HCT116 (cell line): ENCODE data around the gene ISX. TPM values are rescaled to one million over a fixed set of nuclear protein-coding genes. Genes with fewer than 3 reads are reported as not detected.

Experiments used
- ATAC-seq: fragments of 200-7000 bp; cut with Tn5 transposase; 2 replicates; pipeline ENCODE4 v1.9.1; 2020; ENCODE audit warnings: mild to moderate bottlenecking, moderate library complexity
- BruUV-seq: library from RNA; stranded (reverse); fragments of 400-500 nt; replicated peaks from 2 replicates; lab custom pipeline; 2021; lab: Mats Ljungman, UMichigan
- CTCF ChIA-PET: fragments of 300-600 bp; sonication (Branson Sonifier 250); formaldehyde crosslinking; loops from one replicate; lab custom pipeline; 2021; ENCODE audit warnings: antibody characterized with exemption; lab: Charles Lee
- POLR2A ChIA-PET: fragments of 300-600, 350-600 bp; sonication (Branson Sonifier 250); formaldehyde crosslinking; loops from one replicate; lab custom pipeline; 2021; ENCODE audit warnings: antibody characterized with exemption; lab: Charles Lee
- RAD21 ChIA-PET, 2 experiments: fragments of 300-600 bp; sonication (Branson Sonifier 250); formaldehyde crosslinking; loops; one replicate each; lab custom pipeline; 2023; ENCODE audit warnings: low total read pairs in 2 of 2; ENCODE audit not compliant: uncharacterized antibody in 2 of 2, unreplicated experiment in 2 of 2, low non-redundant PET in 1 of 2; lab: Charles Lee
- DNase-seq: peaks from one replicate; pipeline ENCODE4 v3.0.0-alpha.2; 2010; ENCODE audit warnings: low read depth, low spot score
- H2AFZ ChIP-seq: fragments of 200-600 bp; shearing (Covaris generic), sonication (generic); 2 replicates; pipeline ENCODE4 v1.6.1; 2017; ENCODE audit warnings: low read depth, mixed run types, mixed read lengths, antibody characterized with exemption, low read length; ENCODE audit not compliant: poor library complexity, severe bottlenecking
- H3K27ac ChIP-seq: 2 replicates; pipeline ENCODE4 v1.5.1; 2012; ENCODE audit warnings: low read depth, low read length
- H3K27me3 ChIP-seq: fragments of 200-600 bp; sonication (generic); 2 replicates; pipeline ENCODE4 v1.6.1; 2016; ENCODE audit warnings: mixed run types, low read length, mixed read lengths; ENCODE audit not compliant: insufficient read depth
- H3K36me3 ChIP-seq, 2 experiments: fragments of 200-500 bp in 1 of 2; fragments of 200-600 bp in 1 of 2; sonication (Bioruptor generic) in 1 of 2; sonication (generic) in 1 of 2; 2 replicates each; pipeline versions ENCODE4 v1.5.1 to v1.6.1; 2014 to 2016; ENCODE audit warnings: low read length in 2 of 2, inconsistent platforms in 1 of 2, mixed read lengths in 1 of 2, mixed run types in 1 of 2; ENCODE audit not compliant: insufficient read depth in 2 of 2, control insufficient read depth in 1 of 2
- H3K4me1 ChIP-seq, 2 experiments: fragments of 200-600 bp in 1 of 2; sonication (generic) in 1 of 2; 2 replicates each; pipeline versions ENCODE4 v1.5.1 to v1.6.1; 2012 to 2017; ENCODE audit warnings: low read length in 2 of 2, inconsistent platforms in 1 of 2, mild to moderate bottlenecking in 1 of 2, mixed read lengths in 1 of 2, mixed run types in 1 of 2, moderate library complexity in 1 of 2; ENCODE audit not compliant: insufficient read depth in 2 of 2, control insufficient read depth in 1 of 2
- H3K4me2 ChIP-seq: fragments of 200-600 bp; sonication (generic); 2 replicates; pipeline ENCODE4 v1.6.1; 2017; ENCODE audit warnings: mixed run types, low read length, mixed read lengths
- H3K4me3 ChIP-seq, 2 experiments: fragments of 200-600 bp in 1 of 2; sonication (generic) in 1 of 2; replicated peaks in 1 of 2; 2 replicates each; pipeline ENCODE4 v1.5.1; 2011 to 2016; ENCODE audit warnings: low read length in 2 of 2, control low read depth in 1 of 2, low read depth in 1 of 2, mild to moderate bottlenecking in 1 of 2, mixed read lengths in 1 of 2, mixed run types in 1 of 2
- H3K79me2 ChIP-seq: fragments of 200-600 bp; sonication (generic); 2 replicates; pipeline ENCODE4 v1.6.1; 2017; ENCODE audit warnings: mild to moderate bottlenecking, mixed run types, low read length, moderate library complexity, mixed read lengths; ENCODE audit not compliant: insufficient read depth
- H3K9ac ChIP-seq: fragments of 200-600 bp; sonication (generic); 2 replicates; pipeline ENCODE4 v1.6.1; 2016; ENCODE audit warnings: low read length, mixed read lengths
- H3K9me2 ChIP-seq: fragments of 200-600 bp; sonication (generic), shearing (Covaris generic); 2 replicates; pipeline ENCODE4 v1.6.1; 2017; ENCODE audit warnings: mixed run types, mild to moderate bottlenecking, moderate library complexity; ENCODE audit not compliant: insufficient read depth
- H3K9me3 ChIP-seq, 2 experiments: fragments of 200-500 bp in 1 of 2; fragments of 200-600 bp in 1 of 2; sonication (Bioruptor generic) in 1 of 2; sonication (generic) in 1 of 2; 2 replicates each; pipeline ENCODE4 v1.6.1; 2014 to 2017; ENCODE audit warnings: low read length in 2 of 2, mixed read lengths in 2 of 2, inconsistent platforms in 1 of 2, low read depth in 1 of 2, mild to moderate bottlenecking in 1 of 2, mixed run types in 1 of 2, moderate library complexity in 1 of 2; ENCODE audit not compliant: control insufficient read depth in 1 of 2, insufficient read depth in 1 of 2
- H4K20me1 ChIP-seq: fragments of 200-600 bp; sonication (generic), shearing (Covaris generic); 2 replicates; pipeline ENCODE4 v1.6.1; 2017; ENCODE audit warnings: mixed run types, mild to moderate bottlenecking, moderate library complexity; ENCODE audit not compliant: insufficient read depth
- CBX3 ChIP-seq: IDR thresholded peaks from 2 replicates; pipeline ENCODE4 v1.6.1; 2012; ENCODE audit warnings: low read depth
- CEBPB ChIP-seq: IDR thresholded peaks from 2 replicates; pipeline ENCODE4 v1.6.1; 2012; ENCODE audit warnings: low read depth
- EGR1 ChIP-seq: IDR thresholded peaks from 2 replicates; pipeline ENCODE4 v1.6.1; 2012; ENCODE audit warnings: low read depth
- ELF1 ChIP-seq: IDR thresholded peaks from 2 replicates; pipeline ENCODE4 v1.6.1; 2012; ENCODE audit warnings: low read depth, borderline replicate concordance
- EZH2phosphoT487 ChIP-seq: fragments of 200-600 bp; IDR thresholded peaks from 2 replicates; pipeline ENCODE4 v1.6.1; 2018; ENCODE audit warnings: antibody characterized with exemption, borderline replicate concordance
- JUND ChIP-seq: IDR thresholded peaks from 2 replicates; pipeline ENCODE4 v1.6.1; 2012
- POLR2AphosphoS5 ChIP-seq: IDR thresholded peaks from 2 replicates; pipeline ENCODE4 v1.6.1; 2011; ENCODE audit warnings: mild to moderate bottlenecking, low read depth, low read length, moderate library complexity
- RAD21 ChIP-seq: IDR thresholded peaks from 2 replicates; pipeline ENCODE4 v1.6.1; 2012; ENCODE audit warnings: low read depth, mild to moderate bottlenecking
- SP1 ChIP-seq: IDR thresholded peaks from 2 replicates; pipeline ENCODE4 v1.6.1; 2012; ENCODE audit warnings: low read depth
- SRF ChIP-seq: IDR thresholded peaks from 2 replicates; pipeline ENCODE4 v1.6.1; 2012; ENCODE audit warnings: low read depth
- TCF7L2 ChIP-seq: IDR thresholded peaks from 2 replicates; pipeline ENCODE4 v1.7.0; 2011; ENCODE audit warnings: borderline replicate concordance, inconsistent platforms; ENCODE audit not compliant: insufficient read depth, insufficient read length; ENCODE audit errors: extremely low read depth
- YY1 ChIP-seq: IDR thresholded peaks from 2 replicates; pipeline ENCODE4 v1.6.1; 2011; ENCODE audit warnings: low read length, low read depth, moderate library complexity, mild to moderate bottlenecking; ENCODE audit not compliant: insufficient replicate concordance; ENCODE audit errors: extremely low read depth
- ZNF274 ChIP-seq: fragments of 200-500 bp; sonication (Bioruptor generic); IDR thresholded peaks from 2 replicates; pipeline ENCODE4 v1.6.1; 2014; ENCODE audit warnings: mild to moderate bottlenecking, low read depth, low read length, inconsistent platforms
- intact Hi-C: fragments of 100-400 bp; cut with micrococcal nuclease; formaldehyde crosslinking; loops from 2 replicates; pipeline ENCODE4 v1.10.0; 2022
- total RNA-seq: library from RNA; stranded (reverse); gene quantifications from one replicate; pipeline ENCODE4 v1.2.1, GENCODE V29; 2021; ENCODE audit not compliant: unreplicated experiment
- TF ChIP-seq, protein P1 (sequence below): IDR thresholded peaks from 2 replicates; pipeline ENCODE4 v1.6.1; 2011; ENCODE audit warnings: mild to moderate bottlenecking, low read length, moderate library complexity; ENCODE audit not compliant: insufficient replicate concordance; ENCODE audit errors: extremely low read depth
- TF ChIP-seq, protein P2 (sequence below), 3 experiments: fragments of 200-600 bp in 1 of 3; sonication (generic) in 1 of 3; IDR thresholded peaks in 2 of 3; conservative IDR thresholded peaks in 1 of 3; 2 replicates each; pipeline ENCODE4 v1.5.1; 2012 to 2017; ENCODE audit warnings: low read depth in 2 of 3, low read length in 2 of 3, antibody characterized with exemption in 1 of 3, borderline replicate concordance in 1 of 3, control low read depth in 1 of 3, mild to moderate bottlenecking in 1 of 3, mixed read lengths in 1 of 3, mixed run types in 1 of 3, moderate library complexity in 1 of 3; ENCODE audit not compliant: insufficient read depth in 1 of 3
- TF ChIP-seq, protein P3 (sequence below): IDR thresholded peaks from 2 replicates; pipeline ENCODE4 v1.6.1; 2012; ENCODE audit warnings: low read depth
- TF ChIP-seq, protein P4 (sequence below): IDR thresholded peaks from 2 replicates; pipeline ENCODE4 v1.6.1; 2012

ISX gene
- total RNA-seq, 1 experiment from 2014 or later: not detected

DNA sequence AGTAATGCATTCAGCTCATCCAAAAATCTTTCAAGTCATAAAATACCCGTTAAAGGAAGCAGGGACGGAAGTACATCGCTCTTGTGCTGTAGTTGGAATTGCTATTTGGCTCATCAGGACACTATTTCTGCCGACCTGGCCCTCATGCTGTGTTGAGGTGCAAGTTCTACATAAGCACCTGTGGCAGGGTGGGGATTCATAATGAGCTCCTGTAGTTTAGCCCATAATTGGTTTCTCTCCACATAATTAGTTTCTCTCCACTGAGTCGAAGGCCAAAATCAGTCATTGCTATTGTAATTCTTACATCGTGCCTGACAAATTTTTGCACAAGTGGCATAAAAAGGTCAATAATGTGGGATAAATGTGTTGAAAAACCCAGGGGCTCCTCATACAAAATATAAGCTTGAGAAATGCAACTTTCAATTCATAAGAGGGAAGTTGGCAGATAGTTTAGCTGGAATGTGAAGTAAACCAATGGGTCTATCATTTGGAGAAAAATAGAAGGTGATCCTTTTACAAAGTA lies 14.9 kb upstream of the ISX start:
- ChIA-PET POLR2A (no interaction called here), CTCF (no interaction called here)
- Histone ChIP-seq H3K9me3 (no peaks in the 10 kb centered on the region), H3K4me1 (no peaks in the 10 kb centered on the region), H2AFZ (no peak overlapping the region), H3K27ac (no peak overlapping the region), H4K20me1 (no peaks in the 10 kb centered on the region), H3K4me3 (no peak overlapping the region), H3K79me2 (no peaks in the 10 kb centered on the region), H3K4me2 (no peak overlapping the region), H3K9me2 (no peaks in the 10 kb centered on the region), H3K9ac (no peak overlapping the region), H3K36me3 (no peaks in the 10 kb centered on the region), H3K27me3 (0 out of 2 replicates have a peak, but pooled peaks cover 5% of the 10 kb centered on the region)
- no TSS peak for BruUV-seq
- intact Hi-C loops: no loop called here
- no peak for ATAC-seq
- no peak for DNase-seq
- no peak for TF ChIP-seq YY1
- no peak for TF ChIP-seq ELF1
- TF ChIP-seq EZH2phosphoT487: no peak
- TF ChIP-seq CBX3: no peak
- TF ChIP-seq, protein P1, sequence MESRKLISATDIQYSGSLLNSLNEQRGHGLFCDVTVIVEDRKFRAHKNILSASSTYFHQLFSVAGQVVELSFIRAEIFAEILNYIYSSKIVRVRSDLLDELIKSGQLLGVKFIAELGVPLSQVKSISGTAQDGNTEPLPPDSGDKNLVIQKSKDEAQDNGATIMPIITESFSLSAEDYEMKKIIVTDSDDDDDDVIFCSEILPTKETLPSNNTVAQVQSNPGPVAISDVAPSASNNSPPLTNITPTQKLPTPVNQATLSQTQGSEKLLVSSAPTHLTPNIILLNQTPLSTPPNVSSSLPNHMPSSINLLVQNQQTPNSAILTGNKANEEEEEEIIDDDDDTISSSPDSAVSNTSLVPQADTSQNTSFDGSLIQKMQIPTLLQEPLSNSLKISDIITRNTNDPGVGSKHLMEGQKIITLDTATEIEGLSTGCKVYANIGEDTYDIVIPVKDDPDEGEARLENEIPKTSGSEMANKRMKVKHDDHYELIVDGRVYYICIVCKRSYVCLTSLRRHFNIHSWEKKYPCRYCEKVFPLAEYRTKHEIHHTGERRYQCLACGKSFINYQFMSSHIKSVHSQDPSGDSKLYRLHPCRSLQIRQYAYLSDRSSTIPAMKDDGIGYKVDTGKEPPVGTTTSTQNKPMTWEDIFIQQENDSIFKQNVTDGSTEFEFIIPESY: no peak
- TF ChIP-seq CEBPB: no peak
- no peak for TF ChIP-seq TCF7L2
- no peak for TF ChIP-seq JUND
- TF ChIP-seq, protein P2, sequence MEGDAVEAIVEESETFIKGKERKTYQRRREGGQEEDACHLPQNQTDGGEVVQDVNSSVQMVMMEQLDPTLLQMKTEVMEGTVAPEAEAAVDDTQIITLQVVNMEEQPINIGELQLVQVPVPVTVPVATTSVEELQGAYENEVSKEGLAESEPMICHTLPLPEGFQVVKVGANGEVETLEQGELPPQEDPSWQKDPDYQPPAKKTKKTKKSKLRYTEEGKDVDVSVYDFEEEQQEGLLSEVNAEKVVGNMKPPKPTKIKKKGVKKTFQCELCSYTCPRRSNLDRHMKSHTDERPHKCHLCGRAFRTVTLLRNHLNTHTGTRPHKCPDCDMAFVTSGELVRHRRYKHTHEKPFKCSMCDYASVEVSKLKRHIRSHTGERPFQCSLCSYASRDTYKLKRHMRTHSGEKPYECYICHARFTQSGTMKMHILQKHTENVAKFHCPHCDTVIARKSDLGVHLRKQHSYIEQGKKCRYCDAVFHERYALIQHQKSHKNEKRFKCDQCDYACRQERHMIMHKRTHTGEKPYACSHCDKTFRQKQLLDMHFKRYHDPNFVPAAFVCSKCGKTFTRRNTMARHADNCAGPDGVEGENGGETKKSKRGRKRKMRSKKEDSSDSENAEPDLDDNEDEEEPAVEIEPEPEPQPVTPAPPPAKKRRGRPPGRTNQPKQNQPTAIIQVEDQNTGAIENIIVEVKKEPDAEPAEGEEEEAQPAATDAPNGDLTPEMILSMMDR (IDR thresholded peaks at IDR 0.05 in 2 of 3, conservative IDR thresholded peaks at IDR 0.05 in 1 of 3; ENCODE audit: borderline replicate concordance in 1 of 3, insufficient read depth in 1 of 3, low read depth in 2 of 3, low read length in 2 of 3): no peak
- TF ChIP-seq, protein P3, sequence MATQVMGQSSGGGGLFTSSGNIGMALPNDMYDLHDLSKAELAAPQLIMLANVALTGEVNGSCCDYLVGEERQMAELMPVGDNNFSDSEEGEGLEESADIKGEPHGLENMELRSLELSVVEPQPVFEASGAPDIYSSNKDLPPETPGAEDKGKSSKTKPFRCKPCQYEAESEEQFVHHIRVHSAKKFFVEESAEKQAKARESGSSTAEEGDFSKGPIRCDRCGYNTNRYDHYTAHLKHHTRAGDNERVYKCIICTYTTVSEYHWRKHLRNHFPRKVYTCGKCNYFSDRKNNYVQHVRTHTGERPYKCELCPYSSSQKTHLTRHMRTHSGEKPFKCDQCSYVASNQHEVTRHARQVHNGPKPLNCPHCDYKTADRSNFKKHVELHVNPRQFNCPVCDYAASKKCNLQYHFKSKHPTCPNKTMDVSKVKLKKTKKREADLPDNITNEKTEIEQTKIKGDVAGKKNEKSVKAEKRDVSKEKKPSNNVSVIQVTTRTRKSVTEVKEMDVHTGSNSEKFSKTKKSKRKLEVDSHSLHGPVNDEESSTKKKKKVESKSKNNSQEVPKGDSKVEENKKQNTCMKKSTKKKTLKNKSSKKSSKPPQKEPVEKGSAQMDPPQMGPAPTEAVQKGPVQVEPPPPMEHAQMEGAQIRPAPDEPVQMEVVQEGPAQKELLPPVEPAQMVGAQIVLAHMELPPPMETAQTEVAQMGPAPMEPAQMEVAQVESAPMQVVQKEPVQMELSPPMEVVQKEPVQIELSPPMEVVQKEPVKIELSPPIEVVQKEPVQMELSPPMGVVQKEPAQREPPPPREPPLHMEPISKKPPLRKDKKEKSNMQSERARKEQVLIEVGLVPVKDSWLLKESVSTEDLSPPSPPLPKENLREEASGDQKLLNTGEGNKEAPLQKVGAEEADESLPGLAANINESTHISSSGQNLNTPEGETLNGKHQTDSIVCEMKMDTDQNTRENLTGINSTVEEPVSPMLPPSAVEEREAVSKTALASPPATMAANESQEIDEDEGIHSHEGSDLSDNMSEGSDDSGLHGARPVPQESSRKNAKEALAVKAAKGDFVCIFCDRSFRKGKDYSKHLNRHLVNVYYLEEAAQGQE: no peak
- TF ChIP-seq, protein P4, sequence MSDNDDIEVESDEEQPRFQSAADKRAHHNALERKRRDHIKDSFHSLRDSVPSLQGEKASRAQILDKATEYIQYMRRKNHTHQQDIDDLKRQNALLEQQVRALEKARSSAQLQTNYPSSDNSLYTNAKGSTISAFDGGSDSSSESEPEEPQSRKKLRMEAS: no peak
- no peak for TF ChIP-seq RAD21
- no peak for TF ChIP-seq SP1
- no peak for TF ChIP-seq POLR2AphosphoS5
- no peak for TF ChIP-seq EGR1
- TF ChIP-seq ZNF274: no peak
- no peak for TF ChIP-seq SRF
- TF ChIP-seq, all 23 proteins: peak for 0
- RAD21 ChIA-PET: no interaction called here
